SH-SY5Y (cell line): ENCODE data around the gene TANGO2.

Experiments used
- GATA2 ChIP-seq: IDR thresholded peaks from 2 replicates; pipeline ENCODE4 v1.6.1; 2011; ENCODE audit warnings: mild to moderate bottlenecking, low read depth, low read length
- GATA3 ChIP-seq: IDR thresholded peaks from 2 replicates; pipeline ENCODE4 v1.6.1; 2011; ENCODE audit warnings: low read depth, mild to moderate bottlenecking, low read length, moderate library complexity

GRCh38 chr22:19992921-19993355 is 28.0 kb upstream of the TANGO2 start:
- TF ChIP-seq GATA2 (no peak), GATA3 (no peak)
